ENCODE data around the gene MYO18A.

DNA sequence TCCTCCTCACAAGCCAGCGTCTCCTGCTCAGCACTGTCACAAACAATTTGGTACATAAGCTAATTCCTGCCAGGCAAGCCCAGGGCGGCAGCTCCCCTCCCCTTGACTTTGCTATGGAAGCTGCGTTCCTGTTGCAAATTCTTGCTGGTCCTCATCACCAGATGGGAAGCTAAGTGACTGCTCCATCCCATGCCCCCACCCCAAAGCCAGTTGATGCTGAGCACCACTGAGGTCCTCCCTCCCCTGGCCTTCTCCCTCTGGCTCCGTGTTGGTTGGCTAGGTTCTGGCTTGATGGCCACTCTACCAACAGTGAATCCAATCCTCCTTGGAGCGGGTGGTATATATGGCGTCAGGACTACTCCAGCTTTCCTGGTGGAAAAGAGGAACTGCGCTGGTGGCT lies 102.9 kb downstream of the MYO18A start:
- TF ChIP-seq POLR2A (IDR thresholded peaks at IDR 0.05), result no peak
- TF ChIP-seq, protein P1, sequence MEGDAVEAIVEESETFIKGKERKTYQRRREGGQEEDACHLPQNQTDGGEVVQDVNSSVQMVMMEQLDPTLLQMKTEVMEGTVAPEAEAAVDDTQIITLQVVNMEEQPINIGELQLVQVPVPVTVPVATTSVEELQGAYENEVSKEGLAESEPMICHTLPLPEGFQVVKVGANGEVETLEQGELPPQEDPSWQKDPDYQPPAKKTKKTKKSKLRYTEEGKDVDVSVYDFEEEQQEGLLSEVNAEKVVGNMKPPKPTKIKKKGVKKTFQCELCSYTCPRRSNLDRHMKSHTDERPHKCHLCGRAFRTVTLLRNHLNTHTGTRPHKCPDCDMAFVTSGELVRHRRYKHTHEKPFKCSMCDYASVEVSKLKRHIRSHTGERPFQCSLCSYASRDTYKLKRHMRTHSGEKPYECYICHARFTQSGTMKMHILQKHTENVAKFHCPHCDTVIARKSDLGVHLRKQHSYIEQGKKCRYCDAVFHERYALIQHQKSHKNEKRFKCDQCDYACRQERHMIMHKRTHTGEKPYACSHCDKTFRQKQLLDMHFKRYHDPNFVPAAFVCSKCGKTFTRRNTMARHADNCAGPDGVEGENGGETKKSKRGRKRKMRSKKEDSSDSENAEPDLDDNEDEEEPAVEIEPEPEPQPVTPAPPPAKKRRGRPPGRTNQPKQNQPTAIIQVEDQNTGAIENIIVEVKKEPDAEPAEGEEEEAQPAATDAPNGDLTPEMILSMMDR (IDR thresholded peaks at IDR 0.05), result no peak

All from breast epithelium (tissue), 3 donors.